H9 (cell line): Measurements from ENCODE around the gene TPT1. TPM values are rescaled to one million over a fixed set of nuclear protein-coding genes. Genes with fewer than 3 reads are reported as not detected.
A peak's percentile ranks its signal among the peaks of the same experiment; 100 is the strongest.
"Not testable (repeated sequence)": the region's sequence is repeated elsewhere in the genome, so short reads cannot be mapped to it uniquely, and the experiment has no call there.

ENCODE experiments used
- DNase-seq: peaks from one replicate; pipeline ENCODE4 v3.0.0-alpha.2; 2017
- H2AFZ ChIP-seq: one replicate; pipeline ENCODE4 v1.6.1; 2013; ENCODE audit warnings: mild to moderate bottlenecking, low read length, control low read depth, moderate library complexity
- H2AK5ac ChIP-seq: 2 replicates; pipeline ENCODE4 v1.6.1; 2013; ENCODE audit warnings: low read length, control low read depth, mixed read lengths; ENCODE audit not compliant: insufficient read length
- H2BK120ac ChIP-seq: one replicate; pipeline ENCODE4 v1.6.1; 2013; ENCODE audit warnings: low read depth, mild to moderate bottlenecking, low read length, control low read depth, inconsistent platforms; ENCODE audit not compliant: poor library complexity, severe bottlenecking
- H2BK12ac ChIP-seq: 2 replicates; pipeline ENCODE4 v1.6.1; 2013; ENCODE audit warnings: low read length, control low read depth, mixed read lengths, low read depth; ENCODE audit not compliant: insufficient read length
- H2BK15ac ChIP-seq: 2 replicates; pipeline ENCODE4 v1.6.1; 2013; ENCODE audit warnings: low read depth, low read length, control low read depth
- H2BK20ac ChIP-seq: one replicate; pipeline ENCODE4 v1.6.1; 2013; ENCODE audit warnings: low read depth, mild to moderate bottlenecking, low read length, control low read depth, inconsistent platforms; ENCODE audit not compliant: poor library complexity, severe bottlenecking
- H2BK5ac ChIP-seq: 2 replicates; pipeline ENCODE4 v1.6.1; 2013; ENCODE audit warnings: low read length, control low read depth, mixed read lengths; ENCODE audit not compliant: insufficient read length
- H3K14ac ChIP-seq: 2 replicates; pipeline ENCODE4 v1.6.1; 2013; ENCODE audit warnings: low read length, control low read depth; ENCODE audit not compliant: insufficient read depth
- H3K18ac ChIP-seq: 2 replicates; pipeline ENCODE4 v1.6.1; 2013; ENCODE audit warnings: low read depth, mild to moderate bottlenecking, mixed read lengths, low read length, control low read depth; ENCODE audit not compliant: insufficient read length
- H3K23ac ChIP-seq: 2 replicates; pipeline ENCODE4 v1.6.1; 2013; ENCODE audit warnings: low read length, control low read depth, mixed read lengths, low read depth; ENCODE audit not compliant: insufficient read length
- H3K23me2 ChIP-seq: 2 replicates; pipeline ENCODE4 v1.6.1; 2013; ENCODE audit warnings: low read depth, mild to moderate bottlenecking, mixed read lengths, low read length, control low read depth; ENCODE audit not compliant: insufficient read length, poor library complexity, severe bottlenecking
- H3K27ac ChIP-seq: 2 replicates; pipeline ENCODE4 v1.5.1; 2013; ENCODE audit warnings: low read length, control low read depth, mixed read lengths, low read depth; ENCODE audit not compliant: insufficient read length
- H3K27me3 ChIP-seq: 2 replicates; pipeline ENCODE4 v1.6.1; 2013; ENCODE audit warnings: low read length, control low read depth, inconsistent platforms; ENCODE audit not compliant: insufficient read depth
- H3K4ac ChIP-seq: 2 replicates; pipeline ENCODE4 v1.6.1; 2013; ENCODE audit warnings: low read depth, mild to moderate bottlenecking, control low read depth, inconsistent platforms, low read length, moderate library complexity
- H3K4me1 ChIP-seq: 2 replicates; pipeline ENCODE4 v1.6.1; 2013; ENCODE audit warnings: low read length, control low read depth, inconsistent platforms; ENCODE audit not compliant: insufficient read depth
- H3K4me2 ChIP-seq: 2 replicates; pipeline ENCODE4 v1.6.1; 2013; ENCODE audit warnings: low read length, control low read depth, mixed read lengths; ENCODE audit not compliant: insufficient read length, insufficient read depth
- H3K56ac ChIP-seq: 2 replicates; pipeline ENCODE4 v1.6.1; 2013; ENCODE audit warnings: low read depth, mild to moderate bottlenecking, mixed read lengths, low read length, control low read depth; ENCODE audit not compliant: insufficient read length
- H3K79me1 ChIP-seq: 2 replicates; pipeline ENCODE4 v1.6.1; 2013; ENCODE audit warnings: low read depth, mild to moderate bottlenecking, moderate library complexity, low read length, control low read depth, inconsistent platforms; ENCODE audit not compliant: insufficient read depth, poor library complexity, severe bottlenecking
- H3K79me2 ChIP-seq: 2 replicates; pipeline ENCODE4 v1.6.1; 2013; ENCODE audit warnings: low read length, control low read depth, inconsistent platforms; ENCODE audit not compliant: insufficient read depth
- H3K9ac ChIP-seq: 2 replicates; pipeline ENCODE4 v1.6.1; 2013; ENCODE audit warnings: low read length, control low read depth, mixed read lengths; ENCODE audit not compliant: insufficient read length; ENCODE audit errors: extremely low read depth
- H3K9me3 ChIP-seq: one replicate; pipeline ENCODE4 v1.6.1; 2013; ENCODE audit warnings: low read depth, low read length, inconsistent platforms; ENCODE audit not compliant: control insufficient read depth
- H3T11ph ChIP-seq: one replicate; pipeline ENCODE4 v1.6.1; 2013; ENCODE audit warnings: mild to moderate bottlenecking, low read length, control low read depth, inconsistent platforms
- H4K20me1 ChIP-seq: one replicate; pipeline ENCODE4 v1.6.1; 2013; ENCODE audit not compliant: control insufficient read depth, insufficient read length, insufficient read depth
- H4K5ac ChIP-seq: 2 replicates; pipeline ENCODE4 v1.6.1; 2013; ENCODE audit warnings: low read depth, mild to moderate bottlenecking, mixed read lengths, low read length, control low read depth; ENCODE audit not compliant: insufficient read length
- H4K8ac ChIP-seq: replicated peaks from 2 replicates; pipeline ENCODE4 v1.6.1; 2013; ENCODE audit warnings: low read length, control low read depth, mixed read lengths, low read depth; ENCODE audit not compliant: insufficient read length
- H4K91ac ChIP-seq: 2 replicates; pipeline ENCODE4 v1.6.1; 2013; ENCODE audit warnings: low read depth, mild to moderate bottlenecking, moderate library complexity, mixed read lengths, low read length, control low read depth; ENCODE audit not compliant: insufficient read length
- H3K27ac Mint-ChIP-seq, 3 experiments: 2 replicates in 2 of 3; 3 replicates in 1 of 3; pipeline ENCODE4 v1.8.0; 2020 to 2021; ENCODE audit warnings: mixed read lengths in 3 of 3, mild to moderate bottlenecking in 1 of 3, moderate library complexity in 1 of 3
- H3K27me3 Mint-ChIP-seq: 2 replicates; pipeline ENCODE4 v1.8.0; 2021; ENCODE audit warnings: low read depth, mild to moderate bottlenecking, moderate library complexity, mixed read lengths
- H3K36me3 Mint-ChIP-seq, 3 experiments: 2 replicates in 2 of 3; 3 replicates in 1 of 3; pipeline ENCODE4 v1.8.0; 2020 to 2021; ENCODE audit warnings: low read depth in 3 of 3, mixed read lengths in 3 of 3; ENCODE audit not compliant: insufficient read depth in 1 of 3
- H3K4me1 Mint-ChIP-seq, 2 experiments: 2 replicates each; pipeline ENCODE4 v1.8.0; 2020; ENCODE audit warnings: mixed read lengths in 2 of 2
- H3K4me3 Mint-ChIP-seq, 2 experiments: 2 replicates in 1 of 2; 3 replicates in 1 of 2; pipeline ENCODE4 v1.8.0; 2020 to 2021; ENCODE audit warnings: mild to moderate bottlenecking in 2 of 2, mixed read lengths in 2 of 2, moderate library complexity in 1 of 2
- H3K9me3 Mint-ChIP-seq, 2 experiments: 2 replicates in 1 of 2; 3 replicates in 1 of 2; pipeline ENCODE4 v1.8.0; 2020; ENCODE audit warnings: mild to moderate bottlenecking in 2 of 2, mixed read lengths in 2 of 2, moderate library complexity in 1 of 2
- WGBS: extraction: QIAGEN DNeasy Blood & Tissue Kit; methylation state at CpG from one replicate; pipeline ENCODE4 v1.1.7; 2013; ENCODE audit warnings: missing lambda C conversion rate, low lambda C conversion rate, mixed read lengths; ENCODE audit not compliant: insufficient read length; ENCODE audit errors: extremely low coverage; 5-methylcytosine and 5-hydroxymethylcytosine counted together
- total RNA-seq: library from RNA; stranded (reverse); gene quantifications from 2 replicates; pipeline ENCODE4 v1.2.1, GENCODE V29; 2021

The TPT1 gene
- total RNA-seq, 1 experiment from 2014 or later: 2,205 TPM

- H3K27me3 Mint-ChIP-seq, H3K18ac ChIP-seq, H2AK5ac ChIP-seq, H2BK5ac ChIP-seq, H2AFZ ChIP-seq, H2BK12ac ChIP-seq, H2BK120ac ChIP-seq, H2BK15ac ChIP-seq, H3K79me2 ChIP-seq, H4K91ac ChIP-seq, H4K5ac ChIP-seq, H2BK20ac ChIP-seq, H3K4me1 ChIP-seq, H4K8ac ChIP-seq, H3T11ph ChIP-seq, H3K23ac ChIP-seq, H3K27ac ChIP-seq, H3K9me3 Mint-ChIP-seq, H3K9ac ChIP-seq, H3K9me3 ChIP-seq, H3K4me2 ChIP-seq, H3K27me3 ChIP-seq, H3K27ac Mint-ChIP-seq, H3K79me1 ChIP-seq, DNase-seq, H3K4ac ChIP-seq, H3K14ac ChIP-seq, H3K56ac ChIP-seq, H4K20me1 ChIP-seq: not testable (repeated sequence)
- peak overlapping the region; percentile 10 to 35; a peak in 2 of 5 replicates for H3K4me3 Mint-ChIP-seq
- H3K4me1 Mint-ChIP-seq: peaks cover 9 to 20% of the 10 kb centered on the region in 2 experiments
- H3K23me2 ChIP-seq: peaks cover 12% of the 10 kb centered on the region
- peaks cover 36 to 63% (median 57%) of the 10 kb centered on the region in 3 experiments for H3K36me3 Mint-ChIP-seq
- WGBS: no CpG with 5 or more reads among the region's 9 CpGs
These were observed 2.1 kb upstream of the TPT1 start for GRCh38 chr13:45343102-45343501.

- not testable (repeated sequence) for H3K14ac ChIP-seq, H3K27me3 ChIP-seq, H3K79me1 ChIP-seq, H3K4me1 ChIP-seq, H4K91ac ChIP-seq, H3K79me2 ChIP-seq, H3K18ac ChIP-seq, H3K4ac ChIP-seq, H2BK15ac ChIP-seq, H3K9ac ChIP-seq, H2BK5ac ChIP-seq, H3K4me2 ChIP-seq, H2AFZ ChIP-seq, H2BK20ac ChIP-seq, H2BK12ac ChIP-seq, H3K9me3 Mint-ChIP-seq, H3K27ac Mint-ChIP-seq, H2BK120ac ChIP-seq, H3K56ac ChIP-seq, H4K8ac ChIP-seq, DNase-seq, H4K5ac ChIP-seq, H3K23ac ChIP-seq, H4K20me1 ChIP-seq, H2AK5ac ChIP-seq, H3T11ph ChIP-seq, H3K27ac ChIP-seq, H3K27me3 Mint-ChIP-seq, H3K9me3 ChIP-seq
- Mint-ChIP-seq H3K4me1 (peaks cover 10 to 20% of the 10 kb centered on the region in 2 experiments), H3K36me3 (peaks cover 40 to 64% (median 58%) of the 10 kb centered on the region in 3 experiments), H3K4me3 (peak overlapping the region; percentile 97 to 99; a peak in 3 of 5 replicates)
- no CpG with 5 or more reads among the region's 14 CpGs for WGBS
- peaks cover 12% of the 10 kb centered on the region for H3K23me2 ChIP-seq
These were observed 1.7 kb upstream of the TPT1 start for GRCh38 chr13:45342668-45343067.
